Gastroesophageal sphincter (tissue), 4 donors: ENCODE data around the gene TEX11. TPM values are rescaled to one million over a fixed set of nuclear protein-coding genes. Genes with fewer than 3 reads are reported as not detected.

Experiments used
- ATAC-seq: fragments of 150-250 bp; one replicate; pipeline ENCODE4 v1.9.1; 2016; ENCODE audit warnings: mild to moderate bottlenecking, moderate library complexity
- H3K27ac ChIP-seq, 4 donors: fragments of 200-600 bp; sonication (generic) in 3 of 4; 1 replicate in 3 of 4; 2 replicates in 1 of 4; pipeline ENCODE4 v1.5.1; 2016 to 2019
- H3K27me3 ChIP-seq: fragments of 200-600 bp; sonication (generic); one replicate; pipeline ENCODE4 v1.5.1; 2019
- H3K36me3 ChIP-seq, 2 donors: fragments of 200-600 bp; sonication (generic); one replicate each; pipeline ENCODE4 v1.5.1; 2019; ENCODE audit warnings: control low read depth in 1 of 2
- H3K4me1 ChIP-seq, 3 donors: fragments of 200-600 bp; sonication (generic); 1 replicate in 2 of 3; 2 replicates in 1 of 3; pipeline ENCODE4 v1.5.1; 2016 to 2019; ENCODE audit warnings: control low read depth in 2 of 3
- H3K4me3 ChIP-seq, 2 donors: fragments of 200-600 bp; sonication (generic); one replicate each; pipeline ENCODE4 v1.5.1; 2019; ENCODE audit warnings: mild to moderate bottlenecking in 1 of 2, moderate library complexity in 1 of 2
- H3K9me3 ChIP-seq, 3 donors: fragments of 200-600 bp; sonication (generic); one replicate each; pipeline ENCODE4 v1.5.1; 2017 to 2019; ENCODE audit warnings: control low read depth in 2 of 3
- EP300 ChIP-seq: sonication (generic); formaldehyde crosslinking; IDR thresholded peaks from one replicate; pipeline ENCODE4 v1.6.1; 2017; ENCODE audit warnings: antibody characterized with exemption, mild to moderate bottlenecking
- POLR2A ChIP-seq, 2 donors: fragments of 450-650 bp; IDR thresholded peaks; one replicate each; pipeline ENCODE4 v1.6.1; 2017; ENCODE audit warnings: antibody characterized with exemption in 2 of 2, mild to moderate bottlenecking in 2 of 2, moderate library complexity in 1 of 2
- POLR2AphosphoS5 ChIP-seq: sonication (generic); formaldehyde crosslinking; IDR thresholded peaks from one replicate; pipeline ENCODE4 v1.6.1; 2017; ENCODE audit warnings: antibody characterized with exemption
- WGBS, 2 donors: methylation state at CpG; one replicate each; pipeline ENCODE4 v1.1.5; 2018; ENCODE audit warnings: low coverage in 1 of 2; 5-methylcytosine and 5-hydroxymethylcytosine counted together
- total RNA-seq, 4 donors: library from RNA; depleted of rRNA; stranded (reverse); fragments of >200 nt; gene quantifications; one replicate each; pipeline ENCODE4 v1.1.0, GENCODE V29; 2016
- TF ChIP-seq, protein P1 (sequence below), 4 experiments: fragments of 200-600 bp in 2 of 4; fragments of 450-650 bp in 2 of 4; sonication (generic) in 1 of 4; IDR thresholded peaks; one replicate each; pipeline ENCODE4 v1.5.1; 2017 to 2019; ENCODE audit warnings: antibody characterized with exemption in 4 of 4, mild to moderate bottlenecking in 2 of 4, moderate library complexity in 2 of 4

TEX11 gene
- total RNA-seq, 4 donors from 2014 or later = not detected

- TF ChIP-seq, protein P1, sequence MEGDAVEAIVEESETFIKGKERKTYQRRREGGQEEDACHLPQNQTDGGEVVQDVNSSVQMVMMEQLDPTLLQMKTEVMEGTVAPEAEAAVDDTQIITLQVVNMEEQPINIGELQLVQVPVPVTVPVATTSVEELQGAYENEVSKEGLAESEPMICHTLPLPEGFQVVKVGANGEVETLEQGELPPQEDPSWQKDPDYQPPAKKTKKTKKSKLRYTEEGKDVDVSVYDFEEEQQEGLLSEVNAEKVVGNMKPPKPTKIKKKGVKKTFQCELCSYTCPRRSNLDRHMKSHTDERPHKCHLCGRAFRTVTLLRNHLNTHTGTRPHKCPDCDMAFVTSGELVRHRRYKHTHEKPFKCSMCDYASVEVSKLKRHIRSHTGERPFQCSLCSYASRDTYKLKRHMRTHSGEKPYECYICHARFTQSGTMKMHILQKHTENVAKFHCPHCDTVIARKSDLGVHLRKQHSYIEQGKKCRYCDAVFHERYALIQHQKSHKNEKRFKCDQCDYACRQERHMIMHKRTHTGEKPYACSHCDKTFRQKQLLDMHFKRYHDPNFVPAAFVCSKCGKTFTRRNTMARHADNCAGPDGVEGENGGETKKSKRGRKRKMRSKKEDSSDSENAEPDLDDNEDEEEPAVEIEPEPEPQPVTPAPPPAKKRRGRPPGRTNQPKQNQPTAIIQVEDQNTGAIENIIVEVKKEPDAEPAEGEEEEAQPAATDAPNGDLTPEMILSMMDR (IDR thresholded peaks at IDR 0.05) = no peak
- TF ChIP-seq EP300 (no peak), POLR2A (IDR thresholded peaks at IDR 0.05) (no peak), POLR2AphosphoS5 (no peak)
- no peaks in the 10 kb centered on the region for H3K27me3 ChIP-seq
- 45 to 61% methylated on average over 4 of the region's 6 CpGs for WGBS, 2 donors
- H3K9me3 ChIP-seq = no peaks in the 10 kb centered on the region
- peaks cover 0 to 10% of the 10 kb centered on the region in 2 donors for H3K36me3 ChIP-seq
- H3K4me3 ChIP-seq = no peak overlapping the region
- no peak overlapping the region for H3K27ac ChIP-seq
- H3K4me1 ChIP-seq = no peaks in the 10 kb centered on the region
- ATAC-seq = no peak
Observed at GRCh38 chrX:70508296-70508911, 400.1 kb downstream of the TEX11 start.

- Histone ChIP-seq H3K4me1 (no peaks in the 10 kb centered on the region), H3K27me3 (no peaks in the 10 kb centered on the region), H3K36me3 (peaks cover 0 to 37% of the 10 kb centered on the region in 2 donors), H3K4me3 (no peak overlapping the region), H3K9me3 (no peaks in the 10 kb centered on the region), H3K27ac (no peak overlapping the region)
- TF ChIP-seq EP300 = no peak
- TF ChIP-seq, protein P1 (IDR thresholded peaks at IDR 0.05) = no peak
- no peak for TF ChIP-seq POLR2AphosphoS5
- no peak for TF ChIP-seq POLR2A (IDR thresholded peaks at IDR 0.05)
- 55% methylated on average over 4 of the region's 4 CpGs; no CpG with 5 or more reads in 1 of the 2 donors for WGBS, 2 donors
- no peak for ATAC-seq
Observed at GRCh38 chrX:70505451-70505841, 403.1 kb downstream of the TEX11 start.

- TF ChIP-seq EP300 (no peak), POLR2AphosphoS5 (no peak), POLR2A (IDR thresholded peaks at IDR 0.05) (no peak)
- TF ChIP-seq, protein P1 (IDR thresholded peaks at IDR 0.05) = no peak
- H3K4me1 ChIP-seq = no peaks in the 10 kb centered on the region
- no peaks in the 10 kb centered on the region for H3K27me3 ChIP-seq
- H3K27ac ChIP-seq = no peak overlapping the region
- WGBS, 2 donors = 72 to 74% methylated on average over 3 to 4 of the region's 6 CpGs
- no peaks in the 10 kb centered on the region for H3K9me3 ChIP-seq
- ATAC-seq = no peak
- H3K4me3 ChIP-seq = no peak overlapping the region
- H3K36me3 ChIP-seq = peaks cover 0 to 42% of the 10 kb centered on the region in 2 donors
Observed at GRCh38 chrX:70504772-70505450, 403.6 kb downstream of the TEX11 start.

DNA sequence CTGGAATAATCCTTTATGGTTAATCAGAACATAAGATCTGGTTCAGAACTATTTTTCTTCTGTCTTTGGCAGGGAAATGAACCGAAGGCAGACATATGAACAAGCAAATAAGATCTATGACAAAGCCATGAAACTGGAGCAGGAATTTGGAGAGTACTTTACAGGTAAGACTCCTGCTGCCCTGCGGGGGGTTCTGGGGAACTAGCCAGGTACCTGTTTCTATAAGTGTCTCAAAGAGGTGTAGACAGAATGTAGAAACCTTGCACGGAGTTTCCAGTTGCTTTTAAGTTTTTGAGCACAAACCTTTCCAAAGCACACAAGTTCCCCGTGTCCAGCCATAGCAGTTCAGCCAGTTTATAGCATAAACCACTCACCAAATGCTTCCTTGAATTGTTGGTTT is 407.7 kb downstream of the TEX11 start:
- peaks cover 0 to 73% of the 10 kb centered on the region in 2 donors for H3K36me3 ChIP-seq
- H3K27ac ChIP-seq = no peak overlapping the region
- no peak overlapping the region for H3K4me3 ChIP-seq
- TF ChIP-seq, protein P1 (IDR thresholded peaks at IDR 0.05) = no peak
- TF ChIP-seq POLR2A (IDR thresholded peaks at IDR 0.05) (no peak), EP300 (no peak), POLR2AphosphoS5 (no peak)
- H3K27me3 ChIP-seq = no peaks in the 10 kb centered on the region
- H3K9me3 ChIP-seq = no peaks in the 10 kb centered on the region
- no peaks in the 10 kb centered on the region for H3K4me1 ChIP-seq
- WGBS, 2 donors = 81 to 98% methylated on average over 3 of the region's 4 CpGs
- no peak for ATAC-seq

- no peak overlapping the region for H3K27ac ChIP-seq
- no peak overlapping the region for H3K4me3 ChIP-seq
- peaks cover 0 to 78% of the 10 kb centered on the region in 2 donors for H3K36me3 ChIP-seq
- no peak for TF ChIP-seq POLR2A (IDR thresholded peaks at IDR 0.05)
- no peak for ATAC-seq
- no peaks in the 10 kb centered on the region for H3K4me1 ChIP-seq
- no peaks in the 10 kb centered on the region for H3K9me3 ChIP-seq
- WGBS, 2 donors = 59 to 60% methylated on average over 1 to 2 of the region's 2 CpGs
- H3K27me3 ChIP-seq = no peaks in the 10 kb centered on the region
Observed at GRCh38 chrX:70498129-70498528, 410.4 kb downstream of the TEX11 start.
